Measurements from ENCODE around the gene ARHGEF19.

ARHGEF19 gene

DNA sequence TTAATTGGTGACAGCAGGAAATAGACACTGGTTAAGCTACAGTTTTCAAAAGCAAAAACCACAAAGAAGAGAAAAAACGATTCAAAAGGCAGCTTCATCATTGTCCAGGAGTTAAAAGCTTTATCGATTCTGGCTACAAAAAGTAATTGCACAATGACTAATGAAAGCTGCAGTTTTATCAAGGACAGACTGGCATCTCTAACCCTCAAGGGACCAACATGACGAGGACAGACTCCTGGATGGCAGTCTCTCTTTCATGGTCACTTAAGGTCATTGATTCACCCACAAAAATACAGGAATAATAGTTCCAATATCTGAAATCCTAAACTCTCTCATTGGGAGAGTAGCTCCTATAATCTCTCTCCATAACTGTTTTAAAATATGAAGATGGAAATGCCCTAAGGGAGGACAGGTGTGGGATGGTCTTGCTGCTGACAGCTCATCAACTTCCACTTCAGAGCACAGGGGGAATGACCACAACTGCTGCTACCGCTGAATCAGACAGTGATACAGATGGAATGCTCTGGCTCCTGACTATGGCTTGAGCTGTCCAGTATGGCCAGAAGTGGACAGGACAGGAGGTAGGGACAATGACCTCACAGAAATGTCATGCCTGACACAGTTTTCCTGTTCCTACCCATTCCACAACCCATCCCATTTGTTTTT is 41.9 kb upstream of the ARHGEF19 start:
- no peak overlapping the region for H3K4me3 ChIP-seq (ENCODE audit: low read length)
- no peaks in the 10 kb centered on the region for H3K9me2 ChIP-seq (replicated peaks; ENCODE audit: control insufficient read depth, low read length)
- no peak overlapping the region for H3K4me2 ChIP-seq (ENCODE audit: low read length)
- H3K9me3 ChIP-seq (ENCODE audit: control insufficient read depth, insufficient read depth, low read length): no peaks in the 10 kb centered on the region
- TF ChIP-seq EZH2phosphoT487 (IDR thresholded peaks at IDR 0.05; ENCODE audit: borderline replicate concordance, low read length): no peak
- TF ChIP-seq, protein P1, sequence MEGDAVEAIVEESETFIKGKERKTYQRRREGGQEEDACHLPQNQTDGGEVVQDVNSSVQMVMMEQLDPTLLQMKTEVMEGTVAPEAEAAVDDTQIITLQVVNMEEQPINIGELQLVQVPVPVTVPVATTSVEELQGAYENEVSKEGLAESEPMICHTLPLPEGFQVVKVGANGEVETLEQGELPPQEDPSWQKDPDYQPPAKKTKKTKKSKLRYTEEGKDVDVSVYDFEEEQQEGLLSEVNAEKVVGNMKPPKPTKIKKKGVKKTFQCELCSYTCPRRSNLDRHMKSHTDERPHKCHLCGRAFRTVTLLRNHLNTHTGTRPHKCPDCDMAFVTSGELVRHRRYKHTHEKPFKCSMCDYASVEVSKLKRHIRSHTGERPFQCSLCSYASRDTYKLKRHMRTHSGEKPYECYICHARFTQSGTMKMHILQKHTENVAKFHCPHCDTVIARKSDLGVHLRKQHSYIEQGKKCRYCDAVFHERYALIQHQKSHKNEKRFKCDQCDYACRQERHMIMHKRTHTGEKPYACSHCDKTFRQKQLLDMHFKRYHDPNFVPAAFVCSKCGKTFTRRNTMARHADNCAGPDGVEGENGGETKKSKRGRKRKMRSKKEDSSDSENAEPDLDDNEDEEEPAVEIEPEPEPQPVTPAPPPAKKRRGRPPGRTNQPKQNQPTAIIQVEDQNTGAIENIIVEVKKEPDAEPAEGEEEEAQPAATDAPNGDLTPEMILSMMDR (IDR thresholded peaks at IDR 0.05; ENCODE audit: low read depth, low read length, poor library complexity, severe bottlenecking): no peak
- H3F3A ChIP-seq (ENCODE audit: control insufficient read depth, insufficient read depth): peaks cover 6% of the 10 kb centered on the region; the same call in 1 of the 2 replicates
- no peak overlapping the region for H3K27ac ChIP-seq (ENCODE audit: low read depth, low read length)
- H3K27me3 ChIP-seq (ENCODE audit: control insufficient read depth, low read length): no peaks in the 10 kb centered on the region
- no peaks in the 10 kb centered on the region for H3K79me2 ChIP-seq (ENCODE audit: control insufficient read depth, low read length)
- peaks cover 7% of the 10 kb centered on the region for H3K4me1 ChIP-seq (ENCODE audit: control insufficient read depth, low read length)
- peaks cover 61% of the 10 kb centered on the region for H3K36me3 ChIP-seq (ENCODE audit: control insufficient read depth, low read length)
- H4K20me1 ChIP-seq (ENCODE audit: control insufficient read depth, insufficient read depth, low read depth, low read length): no peaks in the 10 kb centered on the region

DNA sequence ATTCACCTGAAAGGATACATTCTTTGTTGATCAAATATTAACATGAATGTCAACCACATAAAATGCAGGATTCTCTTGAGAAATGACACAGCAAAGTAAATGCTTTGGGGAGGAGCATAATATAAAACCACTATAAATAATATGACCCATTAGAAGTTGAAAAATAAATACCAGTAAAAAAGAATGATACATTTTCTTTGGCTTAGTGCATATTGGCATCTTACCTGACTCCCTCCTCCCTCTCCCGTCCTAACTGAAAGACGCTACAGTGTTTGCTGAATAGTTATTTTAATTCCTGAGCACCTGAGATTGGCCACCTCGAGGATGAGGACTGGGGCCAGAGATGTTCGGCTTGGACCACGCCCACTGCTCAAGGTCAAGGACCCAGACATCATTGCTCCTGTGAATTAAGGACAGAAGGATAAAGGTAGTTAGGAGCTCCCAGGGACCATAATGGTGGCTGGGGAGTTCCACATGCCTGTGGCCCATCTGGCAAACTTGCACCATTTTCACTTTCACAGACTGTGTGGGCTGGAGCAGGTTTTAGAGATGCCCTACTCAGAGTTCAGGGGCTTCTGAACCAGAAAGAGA is 41.0 kb upstream of the ARHGEF19 start:
- Histone ChIP-seq H4K20me1 (ENCODE audit: control insufficient read depth, insufficient read depth, low read depth, low read length) (no peaks in the 10 kb centered on the region), H3K36me3 (ENCODE audit: control insufficient read depth, low read length) (peaks cover 66% of the 10 kb centered on the region), H3K27me3 (ENCODE audit: control insufficient read depth, low read length) (no peaks in the 10 kb centered on the region), H3F3A (ENCODE audit: control insufficient read depth, insufficient read depth) (peaks cover 8% of the 10 kb centered on the region; the same call in 1 of the 2 replicates), H3K9me3 (ENCODE audit: control insufficient read depth, insufficient read depth, low read length) (no peaks in the 10 kb centered on the region), H3K4me3 (ENCODE audit: low read length) (no peak overlapping the region), H3K4me1 (ENCODE audit: control insufficient read depth, low read length) (peaks cover 16% of the 10 kb centered on the region), H3K9me2 (replicated peaks; ENCODE audit: control insufficient read depth, low read length) (no peaks in the 10 kb centered on the region), H3K4me2 (ENCODE audit: low read length) (no peak overlapping the region), H3K79me2 (ENCODE audit: control insufficient read depth, low read length) (no peaks in the 10 kb centered on the region), H3K27ac (ENCODE audit: low read depth, low read length) (no peak overlapping the region)
- TF ChIP-seq, protein P1 (IDR thresholded peaks at IDR 0.05; ENCODE audit: low read depth, low read length, poor library complexity, severe bottlenecking): no peak
- no peak for TF ChIP-seq EZH2phosphoT487 (IDR thresholded peaks at IDR 0.05; ENCODE audit: borderline replicate concordance, low read length)

DNA sequence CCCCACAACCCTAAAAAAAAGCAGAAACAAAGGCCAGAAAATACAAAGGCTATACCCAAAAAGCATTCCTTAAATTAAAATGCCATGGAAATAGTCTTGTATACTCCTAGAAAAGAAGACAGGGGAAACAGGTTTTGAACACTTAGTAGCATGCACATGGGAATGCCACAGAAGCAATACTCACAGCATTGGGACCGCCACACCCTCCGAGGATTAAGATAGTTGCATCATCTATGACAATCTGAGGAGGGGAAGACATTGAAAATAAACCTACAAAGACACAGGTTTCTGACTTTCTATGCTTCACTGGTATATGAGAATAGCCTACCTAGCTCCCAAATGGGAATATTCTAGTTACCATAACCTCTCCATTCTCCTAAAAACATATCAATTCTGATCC is 40.5 kb upstream of the ARHGEF19 start:
- no peak overlapping the region for H3K4me3 ChIP-seq (ENCODE audit: low read length)
- no peaks in the 10 kb centered on the region for H3K9me3 ChIP-seq (ENCODE audit: control insufficient read depth, insufficient read depth, low read length)
- no peaks in the 10 kb centered on the region for H3K9me2 ChIP-seq (replicated peaks; ENCODE audit: control insufficient read depth, low read length)
- no peaks in the 10 kb centered on the region for H3K79me2 ChIP-seq (ENCODE audit: control insufficient read depth, low read length)
- H4K20me1 ChIP-seq (ENCODE audit: control insufficient read depth, insufficient read depth, low read depth, low read length): no peaks in the 10 kb centered on the region
- H3K36me3 ChIP-seq (ENCODE audit: control insufficient read depth, low read length): peaks cover 69% of the 10 kb centered on the region
- no peak overlapping the region for H3K27ac ChIP-seq (ENCODE audit: low read depth, low read length)
- H3K4me1 ChIP-seq (ENCODE audit: control insufficient read depth, low read length): peaks cover 16% of the 10 kb centered on the region
- no peaks in the 10 kb centered on the region for H3K27me3 ChIP-seq (ENCODE audit: control insufficient read depth, low read length)
- H3K4me2 ChIP-seq (ENCODE audit: low read length): no peak overlapping the region
- H3F3A ChIP-seq (ENCODE audit: control insufficient read depth, insufficient read depth): peaks cover 8% of the 10 kb centered on the region; the same call in 1 of the 2 replicates
- TF ChIP-seq, protein P1 (IDR thresholded peaks at IDR 0.05; ENCODE audit: low read depth, low read length, poor library complexity, severe bottlenecking): no peak
- no peak for TF ChIP-seq EZH2phosphoT487 (IDR thresholded peaks at IDR 0.05; ENCODE audit: borderline replicate concordance, low read length)

Measured in DOHH2 (cell line).